H1 (cell line): Measurements from ENCODE around the gene PQBP1. TPM values are rescaled to one million over a fixed set of nuclear protein-coding genes. Genes with fewer than 3 reads are reported as not detected.

ENCODE experiments used
- CTCF ChIA-PET: fragments of 300-600 bp; sonication (Branson Sonifier 250); formaldehyde crosslinking; loops from one replicate; lab custom pipeline; 2021; ENCODE audit not compliant: partially characterized antibody; lab: Charles Lee
- POLR2A ChIA-PET: fragments of 300-600 bp; sonication (Branson Sonifier 250); formaldehyde crosslinking; loops from one replicate; lab custom pipeline; 2021; ENCODE audit warnings: inconsistent platforms; ENCODE audit not compliant: partially characterized antibody; lab: Charles Lee
- DNase-seq, 2 experiments: peaks; one replicate each; pipeline versions ENCODE4 v3.0.0 to v3.0.0-alpha.2; 2010 to 2022; ENCODE audit warnings: low spot score in 2 of 2, low read depth in 1 of 2, mixed read lengths in 1 of 2
- FAIRE-seq: peaks from 2 replicates; lab custom pipeline; 2011; peaks lifted over from hg19 to GRCh38; lab: Jason Lieb, UNC
- H2AFZ ChIP-seq: 2 replicates; pipeline ENCODE4 v1.8.1; 2012; ENCODE audit warnings: low read length, inconsistent platforms
- H2AK5ac ChIP-seq: 2 replicates; pipeline ENCODE4 v1.6.1; 2013; ENCODE audit warnings: low read depth, low read length
- H2BK120ac ChIP-seq: replicated peaks from 2 replicates; pipeline ENCODE3; 2013; ENCODE audit warnings: low read depth, low read length, inconsistent platforms
- H2BK12ac ChIP-seq: 2 replicates; pipeline ENCODE4 v1.6.1; 2013; ENCODE audit warnings: low read depth, low read length
- H2BK15ac ChIP-seq: 2 replicates; pipeline ENCODE4 v1.6.1; 2013; ENCODE audit warnings: low read length
- H2BK20ac ChIP-seq: 2 replicates; pipeline ENCODE4 v1.6.1; 2013; ENCODE audit warnings: low read length
- H2BK5ac ChIP-seq: 2 replicates; pipeline ENCODE4 v1.6.1; 2013; ENCODE audit warnings: low read depth, low read length
- H3K14ac ChIP-seq: 2 replicates; pipeline ENCODE4 v1.6.1; 2013; ENCODE audit warnings: inconsistent platforms; ENCODE audit not compliant: insufficient read length
- H3K18ac ChIP-seq: 2 replicates; pipeline ENCODE4 v1.6.1; 2013; ENCODE audit warnings: low read length; ENCODE audit errors: extremely low read depth
- H3K23ac ChIP-seq: 2 replicates; pipeline ENCODE4 v1.6.1; 2013; ENCODE audit warnings: inconsistent platforms; ENCODE audit not compliant: insufficient read length
- H3K23me2 ChIP-seq: 2 replicates; pipeline ENCODE4 v1.6.1; 2013; ENCODE audit warnings: low read depth, low read length
- H3K27ac ChIP-seq: 2 replicates; pipeline ENCODE4 v1.6.1; 2011; ENCODE audit warnings: low read depth, low read length, inconsistent platforms
- H3K27me3 ChIP-seq, 4 experiments: replicated peaks in 1 of 4; 1 replicate in 1 of 4; 2 replicates in 3 of 4; pipeline versions ENCODE4 v1.6.1 to v1.8.1; 2011 to 2013; ENCODE audit warnings: low read length in 3 of 4, mild to moderate bottlenecking in 3 of 4, inconsistent platforms in 2 of 4, mixed read lengths in 2 of 4, moderate library complexity in 1 of 4; ENCODE audit not compliant: control insufficient read depth in 3 of 4, insufficient read depth in 3 of 4; ENCODE audit errors: extremely low read depth in 1 of 4
- H3K36me3 ChIP-seq, 4 experiments: 2 replicates each; pipeline versions ENCODE4 v1.6.1 to v1.8.1; 2011 to 2013; ENCODE audit warnings: mild to moderate bottlenecking in 4 of 4, low read length in 3 of 4, moderate library complexity in 2 of 4, control low read depth in 1 of 4, inconsistent platforms in 1 of 4; ENCODE audit not compliant: insufficient read depth in 4 of 4, control insufficient read depth in 2 of 4
- H3K4ac ChIP-seq: replicated peaks from 2 replicates; pipeline ENCODE3; 2013; ENCODE audit warnings: low read length, low read depth, mixed read lengths, inconsistent platforms; ENCODE audit not compliant: insufficient read length
- H3K4me1 ChIP-seq, 4 experiments: replicated peaks in 1 of 4; 1 replicate in 1 of 4; 2 replicates in 3 of 4; pipeline versions ENCODE4 v1.6.1 to v1.8.1; 2011 to 2013; ENCODE audit warnings: low read length in 3 of 4, inconsistent platforms in 2 of 4, mixed read lengths in 1 of 4; ENCODE audit not compliant: insufficient read depth in 4 of 4, control insufficient read depth in 3 of 4
- H3K4me2 ChIP-seq, 2 experiments: 2 replicates each; pipeline versions ENCODE4 v1.6.1 to v1.8.1; 2011 to 2013; ENCODE audit warnings: low read depth in 2 of 2, low read length in 2 of 2, control low read depth in 1 of 2, inconsistent platforms in 1 of 2, mild to moderate bottlenecking in 1 of 2; ENCODE audit not compliant: insufficient read depth in 1 of 2
- H3K4me3 ChIP-seq, 4 experiments: fragments of 200-600, 300-600 bp in 1 of 4; sonication (generic), shearing (Covaris generic), sonication (Bioruptor Twin) in 1 of 4; 2 replicates each; pipeline versions ENCODE4 v1.5.1 to v1.8.1; 2011 to 2016; ENCODE audit warnings: low read length in 4 of 4, low read depth in 3 of 4, control low read depth in 2 of 4, inconsistent platforms in 2 of 4, mild to moderate bottlenecking in 2 of 4, mixed read lengths in 1 of 4, moderate library complexity in 1 of 4; ENCODE audit not compliant: insufficient read depth in 2 of 4; ENCODE audit errors: extremely low read depth in 1 of 4
- H3K56ac ChIP-seq: replicated peaks from 2 replicates; pipeline ENCODE3; 2013; ENCODE audit warnings: low read depth, mild to moderate bottlenecking, mixed read lengths, low read length, inconsistent platforms; ENCODE audit not compliant: insufficient read length
- H3K79me1 ChIP-seq: 2 replicates; pipeline ENCODE4 v1.6.1; 2013; ENCODE audit warnings: low read depth, low read length, control low read depth
- H3K79me2 ChIP-seq, 2 experiments: 2 replicates each; pipeline versions ENCODE4 v1.6.1 to v1.8.1; 2012 to 2013; ENCODE audit warnings: low read length in 2 of 2, mild to moderate bottlenecking in 2 of 2, inconsistent platforms in 1 of 2; ENCODE audit not compliant: insufficient read depth in 2 of 2, control insufficient read depth in 1 of 2
- H3K9ac ChIP-seq, 4 experiments: replicated peaks in 1 of 4; 1 replicate in 1 of 4; 2 replicates in 3 of 4; pipeline versions ENCODE4 v1.6.1 to v1.8.1; 2011 to 2013; ENCODE audit warnings: low read depth in 3 of 4, low read length in 3 of 4, control low read depth in 2 of 4, mild to moderate bottlenecking in 2 of 4, moderate library complexity in 2 of 4, inconsistent platforms in 1 of 4; ENCODE audit errors: extremely low read depth in 1 of 4
- H3K9me3 ChIP-seq, 2 experiments: 2 replicates each; pipeline versions ENCODE4 v1.6.1 to v1.8.1; 2012 to 2013; ENCODE audit warnings: mild to moderate bottlenecking in 2 of 2, moderate library complexity in 2 of 2, control low read depth in 1 of 2, inconsistent platforms in 1 of 2, low read depth in 1 of 2, low read length in 1 of 2, mixed read lengths in 1 of 2; ENCODE audit not compliant: insufficient read depth in 2 of 2
- H4K20me1 ChIP-seq, 2 experiments: replicated peaks in 1 of 2; 2 replicates each; pipeline versions ENCODE3 to v1.8.1; 2011 to 2013; ENCODE audit warnings: inconsistent platforms in 2 of 2, low read length in 2 of 2, mild to moderate bottlenecking in 1 of 2; ENCODE audit not compliant: insufficient read depth in 2 of 2, control insufficient read depth in 1 of 2
- H4K5ac ChIP-seq: 2 replicates; pipeline ENCODE4 v1.6.1; 2013; ENCODE audit warnings: low read length, low read depth, mixed read lengths, inconsistent platforms; ENCODE audit not compliant: insufficient read length
- H4K8ac ChIP-seq: 2 replicates; pipeline ENCODE4 v1.8.0; 2013; ENCODE audit warnings: mild to moderate bottlenecking, moderate library complexity, low read length, inconsistent platforms; ENCODE audit not compliant: insufficient read depth; ENCODE audit errors: extremely low read depth
- H4K91ac ChIP-seq: replicated peaks from 2 replicates; pipeline ENCODE3; 2013; ENCODE audit warnings: low read length, mixed read lengths, inconsistent platforms; ENCODE audit not compliant: insufficient read length
- CHD2 ChIP-seq: IDR thresholded peaks from 2 replicates; pipeline ENCODE4 v1.6.1; 2012; ENCODE audit warnings: low read length, improper control_type of control experiment
- KDM5A ChIP-seq: fragments of 200-600 bp; IDR thresholded peaks from 2 replicates; pipeline ENCODE4 v1.7.1; 2012; ENCODE audit warnings: mild to moderate bottlenecking, low read length, inconsistent platforms, mixed read lengths
- MAFK ChIP-seq: IDR thresholded peaks from 2 replicates; pipeline ENCODE4 v1.6.1; 2012; ENCODE audit warnings: low read depth, mild to moderate bottlenecking, improper control_type of control experiment, low read length
- WGBS, 2 experiments: shearing (Covaris generic) in 1 of 2; methylation state at CpG; one replicate each; pipeline versions ENCODE4 v1.1.6 to v1.1.7; 2013 to 2015; ENCODE audit warnings: low lambda C conversion rate in 2 of 2, mixed read lengths in 2 of 2, inconsistent platforms in 1 of 2, low coverage in 1 of 2, missing lambda C conversion rate in 1 of 2; ENCODE audit not compliant: insufficient replicate concordance in 2 of 2, insufficient coverage in 1 of 2, insufficient read length in 1 of 2; ENCODE audit errors: extremely low coverage in 1 of 2, missing lambda C conversion rate in 1 of 2; 5-methylcytosine and 5-hydroxymethylcytosine counted together
- polyA plus RNA-seq, 7 experiments: library from polyadenylated mRNA; depleted of rRNA in 3 of 7; stranded (reverse) in 5 of 7; unstranded in 2 of 7; fragments of >200 nt in 5 of 7; fragments of 200-250 nt in 2 of 7; gene quantifications; 1 replicate in 5 of 7; 2 replicates in 1 of 7; 4 replicates in 1 of 7; pipeline versions ENCODE4 v1.2.1 to v1.2.3, GENCODE V29; 2011 to 2013; ENCODE audit warnings: missing spikeins in 2 of 7, mixed read lengths in 2 of 7
- total RNA-seq: library from RNA; stranded (reverse); fragmentation: NEBNext Ultra II Directional; extraction: Animal tissue kit (Norgen Biotek cat#: 25700); gene quantifications from 2 replicates; pipeline ENCODE4 v1.2.1, GENCODE V29; 2021

Gene PQBP1
- total and polyA plus RNA-seq, 2 of the 8 experiments (the other 6 are each of a cell fraction or from before 2014, with no cell fraction given), result 91.7 to 95.9 TPM

DNA sequence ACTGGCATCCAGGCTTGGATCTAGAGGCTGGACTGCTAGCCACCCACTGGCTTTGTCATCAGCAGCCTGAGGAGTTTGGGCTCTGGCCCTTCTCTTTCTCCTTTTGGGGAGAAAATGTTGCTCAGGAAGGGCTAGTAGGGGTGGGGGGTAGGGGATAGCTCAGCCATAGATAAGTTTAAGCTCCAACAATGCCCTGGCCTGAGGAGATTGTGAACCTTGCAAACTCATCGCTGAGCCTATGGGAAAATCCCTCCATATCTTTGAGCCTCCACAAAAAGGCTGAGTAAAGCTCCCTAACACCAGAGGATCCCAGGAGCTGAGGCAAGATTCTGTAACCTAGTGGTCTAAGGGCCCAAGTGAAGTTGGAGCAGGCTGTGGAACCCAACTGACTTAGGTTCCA lies 50.9 kb downstream of the PQBP1 start:
- no peaks in the 10 kb centered on the region for H3K9me3 ChIP-seq
- no peak overlapping the region for H3K4me3 ChIP-seq
- H3K4ac ChIP-seq, result no peak overlapping the region
- H3K23me2 ChIP-seq, result no peaks in the 10 kb centered on the region
- H3K9ac ChIP-seq, result no peak overlapping the region
- no peaks in the 10 kb centered on the region for H3K27me3 ChIP-seq
- peaks cover 0 to 3% (median 0%) of the 10 kb centered on the region in 4 experiments; a peak in 3 of 8 replicates for H3K36me3 ChIP-seq
- ChIA-PET CTCF (interaction anchor here (0.9 to 1.1 kb wide), 4 partner anchors 9 to 23 kb away, joined by 3 to 5 read pairs (median 4); partner anchors contain the start of genes KCND1 and OTUD5), POLR2A (interaction anchor here (0.7 to 1.8 kb wide), 2 partner anchors 11 to 37 kb away, joined by 3 to 4 read pairs; partner anchors contain the start of gene SLC35A2)
- no peak overlapping the region for H3K23ac ChIP-seq
- H3K4me1 ChIP-seq, result 0 out of 7 replicates have a peak, but pooled peaks cover 0 to 2% (median 0%) of the 10 kb centered on the region in 4 experiments
- H2BK15ac ChIP-seq, result no peak overlapping the region
- no peaks in the 10 kb centered on the region; the same call in 1 of the 2 replicates for H3K79me1 ChIP-seq
- DNase-seq (no peak), FAIRE-seq (no peak)
- no peak overlapping the region for H4K8ac ChIP-seq
- peaks cover 0 to 47% of the 10 kb centered on the region in 2 experiments; a peak in 2 of 4 replicates for H3K79me2 ChIP-seq
- H3K56ac ChIP-seq, result no peak overlapping the region
- no peak overlapping the region for H2BK5ac ChIP-seq
- no peak overlapping the region for H3K14ac ChIP-seq
- peaks cover 0 to 14% of the 10 kb centered on the region in 2 experiments for H4K20me1 ChIP-seq
- H4K91ac ChIP-seq, result no peak overlapping the region
- no peak for TF ChIP-seq KDM5A
- TF ChIP-seq CHD2, result no peak
- no peak for TF ChIP-seq MAFK
- H3K4me2 ChIP-seq, result no peak overlapping the region
- H3K18ac ChIP-seq, result no peak overlapping the region
- no peak overlapping the region for H2BK120ac ChIP-seq
- no peak overlapping the region for H2AK5ac ChIP-seq
- H2BK20ac ChIP-seq, result no peak overlapping the region
- H2AFZ ChIP-seq, result no peak overlapping the region
- no peak overlapping the region for H4K5ac ChIP-seq
- WGBS, 2 experiments, result 100% methylated on average over 1 of the region's 1 CpG; no CpG with 5 or more reads in 1 of the 2 experiments
- no peak overlapping the region for H2BK12ac ChIP-seq
- no peak overlapping the region for H3K27ac ChIP-seq

Other genes with a start within 250 kb of the PQBP1 start
- 0.63 and 0.80 TPM in 2 replicates for gene WAS, start 214.1 kb upstream of the PQBP1 start, total RNA-seq
- gene WAS, start 214.1 kb upstream of the PQBP1 start, polyA plus RNA-seq (2011; rRNA removed), result 0.65 and 0.74 TPM in 2 replicates
- gene SUV39H1, start 201.2 kb upstream of the PQBP1 start, total RNA-seq, result 14.1 and 14.8 TPM in 2 replicates
- 27.8 and 38.4 TPM in 2 replicates for gene SUV39H1, start 201.2 kb upstream of the PQBP1 start, polyA plus RNA-seq (2011; rRNA removed)
- not detected in 2 replicates for gene GLOD5, start 136.2 kb upstream of the PQBP1 start, total RNA-seq
- 0.18 and 0.35 TPM in 2 replicates for gene GLOD5, start 136.2 kb upstream of the PQBP1 start, polyA plus RNA-seq (2011; rRNA removed)
- gene GATA1, start 111.3 kb upstream of the PQBP1 start, total RNA-seq, result not detected in 2 replicates
- 0.05 TPM in 2 replicates for gene GATA1, start 111.3 kb upstream of the PQBP1 start, polyA plus RNA-seq (2011; rRNA removed)
- gene HDAC6, start 95.9 kb upstream of the PQBP1 start, total RNA-seq, result 46.4 and 51.8 TPM in 2 replicates
- 34.0 and 36.4 TPM in 2 replicates for gene HDAC6, start 95.9 kb upstream of the PQBP1 start, polyA plus RNA-seq (2011; rRNA removed)
- gene ERAS, start 71.4 kb upstream of the PQBP1 start, total RNA-seq, result not detected in 2 replicates
- 0.70 and 0.99 TPM in 2 replicates for gene ERAS, start 71.4 kb upstream of the PQBP1 start, polyA plus RNA-seq (2011; rRNA removed)
- 4.5 TPM in 2 replicates for gene PCSK1N, start 62.3 kb upstream of the PQBP1 start, total RNA-seq
- gene PCSK1N, start 62.3 kb upstream of the PQBP1 start, polyA plus RNA-seq (2011; rRNA removed), result 3.6 and 7.0 TPM in 2 replicates
- gene TIMM17B, start 162 bp upstream of the PQBP1 start, total RNA-seq, result 77.8 and 82.4 TPM in 2 replicates
- 246 and 284 TPM in 2 replicates for gene TIMM17B, start 162 bp upstream of the PQBP1 start, polyA plus RNA-seq (2011; rRNA removed)
- gene SLC35A2, start 13.7 kb downstream of the PQBP1 start, total RNA-seq, result 20.4 and 21.4 TPM in 2 replicates
- 48.3 and 52.1 TPM in 2 replicates for gene SLC35A2, start 13.7 kb downstream of the PQBP1 start, polyA plus RNA-seq (2011; rRNA removed)
- 180 and 190 TPM in 2 replicates for gene PIM2, start 21.1 kb downstream of the PQBP1 start, total RNA-seq
- 203 and 257 TPM in 2 replicates for gene PIM2, start 21.1 kb downstream of the PQBP1 start, polyA plus RNA-seq (2011; rRNA removed)
- gene OTUD5, start 59.7 kb downstream of the PQBP1 start, total RNA-seq, result 50.0 and 53.5 TPM in 2 replicates
- 46.3 and 60.4 TPM in 2 replicates for gene OTUD5, start 59.7 kb downstream of the PQBP1 start, polyA plus RNA-seq (2011; rRNA removed)
- 4.8 and 6.8 TPM in 2 replicates for gene KCND1, start 73.9 kb downstream of the PQBP1 start, total RNA-seq
- 3.1 and 4.5 TPM in 2 replicates for gene KCND1, start 73.9 kb downstream of the PQBP1 start, polyA plus RNA-seq (2011; rRNA removed)
- 44.5 and 55.9 TPM in 2 replicates for gene GRIPAP1, start 104.3 kb downstream of the PQBP1 start, total RNA-seq
- 21.6 and 26.6 TPM in 2 replicates for gene GRIPAP1, start 104.3 kb downstream of the PQBP1 start, polyA plus RNA-seq (2011; rRNA removed)
- 52.9 and 55.2 TPM in 2 replicates for gene TFE3, start 145.4 kb downstream of the PQBP1 start, total RNA-seq
- 33.7 and 81.1 TPM in 2 replicates for gene TFE3, start 145.4 kb downstream of the PQBP1 start, polyA plus RNA-seq (2011; rRNA removed)
- 11.8 and 11.9 TPM in 2 replicates for gene CCDC120, start 161.1 kb downstream of the PQBP1 start, total RNA-seq
- 4.9 and 8.6 TPM in 2 replicates for gene CCDC120, start 161.1 kb downstream of the PQBP1 start, polyA plus RNA-seq (2011; rRNA removed)
- gene PRAF2, start 176.1 kb downstream of the PQBP1 start, total RNA-seq, result 11.3 and 12.1 TPM in 2 replicates
- 15.4 and 18.9 TPM in 2 replicates for gene PRAF2, start 176.1 kb downstream of the PQBP1 start, polyA plus RNA-seq (2011; rRNA removed)
- 26.0 and 27.9 TPM in 2 replicates for gene WDR45, start 182.0 kb downstream of the PQBP1 start, total RNA-seq
- 49.7 and 50.6 TPM in 2 replicates for gene WDR45, start 182.0 kb downstream of the PQBP1 start, polyA plus RNA-seq (2011; rRNA removed)
- gene GPKOW, start 225.8 kb downstream of the PQBP1 start, total RNA-seq, result 16.8 and 17.9 TPM in 2 replicates
- 11.9 and 14.0 TPM in 2 replicates for gene GPKOW, start 225.8 kb downstream of the PQBP1 start, polyA plus RNA-seq (2011; rRNA removed)